B cell (primary cell): Measurements from ENCODE around the gene TRAF3.

Experiments
- EZH2 ChIP-seq: IDR thresholded peaks from 2 replicates; pipeline ENCODE4 v1.6.1; 2012; ENCODE audit warnings: borderline replicate concordance, low read depth, mild to moderate bottlenecking, moderate library complexity, low read length; ENCODE audit not compliant: insufficient read depth, poor library complexity, severe bottlenecking
- TF ChIP-seq, protein P1 (sequence below): fragments of 200-600 bp; IDR thresholded peaks from one replicate; pipeline ENCODE4 v1.8.0; 2022; ENCODE audit warnings: antibody characterized with exemption, mild to moderate bottlenecking

DNA sequence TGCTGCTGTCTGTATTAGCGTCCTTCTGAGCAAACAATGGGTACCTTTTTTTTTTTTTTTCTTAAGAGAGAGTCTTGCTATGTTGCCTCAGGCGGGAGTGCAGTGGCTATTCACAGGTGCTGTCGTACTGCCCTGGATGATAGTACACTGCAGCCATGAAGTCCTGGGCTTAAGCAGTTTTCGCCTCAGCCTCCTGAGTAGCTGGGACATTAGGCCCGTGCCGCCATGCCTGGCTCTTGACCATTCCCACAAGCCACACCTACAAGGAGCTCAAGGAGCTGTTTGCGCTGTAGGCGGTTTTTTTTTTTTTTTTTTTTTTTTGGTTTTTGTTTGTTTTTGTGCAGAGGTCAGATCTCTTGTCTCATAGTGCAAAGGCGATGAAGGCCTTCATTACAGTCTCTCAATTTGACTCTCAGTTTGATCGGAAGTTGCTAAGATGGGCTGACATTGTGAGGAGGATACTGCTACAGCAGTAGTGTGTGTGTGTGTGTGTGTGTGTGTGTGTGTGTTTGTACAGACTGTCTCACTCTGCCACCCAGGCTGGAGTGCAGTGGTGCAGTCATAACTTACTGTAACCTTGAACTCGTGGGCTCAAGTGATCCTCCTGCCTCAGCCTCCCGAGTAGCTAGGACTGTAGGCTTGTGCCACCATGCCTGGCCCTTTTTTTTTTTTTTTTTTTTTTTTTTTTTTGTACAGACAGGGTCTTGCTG is 34.2 kb downstream of the TRAF3 start:
- TF ChIP-seq, protein P1, sequence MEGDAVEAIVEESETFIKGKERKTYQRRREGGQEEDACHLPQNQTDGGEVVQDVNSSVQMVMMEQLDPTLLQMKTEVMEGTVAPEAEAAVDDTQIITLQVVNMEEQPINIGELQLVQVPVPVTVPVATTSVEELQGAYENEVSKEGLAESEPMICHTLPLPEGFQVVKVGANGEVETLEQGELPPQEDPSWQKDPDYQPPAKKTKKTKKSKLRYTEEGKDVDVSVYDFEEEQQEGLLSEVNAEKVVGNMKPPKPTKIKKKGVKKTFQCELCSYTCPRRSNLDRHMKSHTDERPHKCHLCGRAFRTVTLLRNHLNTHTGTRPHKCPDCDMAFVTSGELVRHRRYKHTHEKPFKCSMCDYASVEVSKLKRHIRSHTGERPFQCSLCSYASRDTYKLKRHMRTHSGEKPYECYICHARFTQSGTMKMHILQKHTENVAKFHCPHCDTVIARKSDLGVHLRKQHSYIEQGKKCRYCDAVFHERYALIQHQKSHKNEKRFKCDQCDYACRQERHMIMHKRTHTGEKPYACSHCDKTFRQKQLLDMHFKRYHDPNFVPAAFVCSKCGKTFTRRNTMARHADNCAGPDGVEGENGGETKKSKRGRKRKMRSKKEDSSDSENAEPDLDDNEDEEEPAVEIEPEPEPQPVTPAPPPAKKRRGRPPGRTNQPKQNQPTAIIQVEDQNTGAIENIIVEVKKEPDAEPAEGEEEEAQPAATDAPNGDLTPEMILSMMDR, result no peak
- no peak for TF ChIP-seq EZH2
